HEK293 (cell line): Measurements from ENCODE around the gene FUCA1.

Experiments
- CTCF ChIP-seq: fragments of 450-650 bp; formaldehyde crosslinking; IDR thresholded peaks from 2 replicates; pipeline ENCODE4 v1.5.1; 2016; ENCODE audit warnings: missing biosample characterization, missing genetic modification characterization
- YY1 ChIP-seq: fragments of 450-650 bp; formaldehyde crosslinking; IDR thresholded peaks from 2 replicates; pipeline ENCODE4 v1.5.1; 2018; ENCODE audit warnings: missing biosample characterization, missing genetic modification characterization
- ZBTB48 ChIP-seq: fragments of 450-650 bp; formaldehyde crosslinking; IDR thresholded peaks from 2 replicates; pipeline ENCODE4 v1.5.1; 2016; ENCODE audit warnings: missing biosample characterization, missing genetic modification characterization
- ZFP3 ChIP-seq: fragments of 450-650 bp; formaldehyde crosslinking; IDR thresholded peaks from 2 replicates; pipeline ENCODE4 v1.5.1; 2016; ENCODE audit warnings: low read depth, missing biosample characterization, missing genetic modification characterization
- ZNF292 ChIP-seq: fragments of 450-650 bp; formaldehyde crosslinking; IDR thresholded peaks from 2 replicates; pipeline ENCODE4 v1.5.1; 2016; ENCODE audit warnings: low read depth, missing biosample characterization, missing genetic modification characterization, borderline replicate concordance
- ZNF394 ChIP-seq: fragments of 450-650 bp; formaldehyde crosslinking; IDR thresholded peaks from 2 replicates; pipeline ENCODE4 v1.5.1; 2016; ENCODE audit warnings: missing biosample characterization, missing genetic modification characterization, mild to moderate bottlenecking, moderate library complexity, borderline replicate concordance
- ZNF48 ChIP-seq: fragments of 450-650 bp; formaldehyde crosslinking; IDR thresholded peaks from 2 replicates; pipeline ENCODE4 v1.5.1; 2016; ENCODE audit warnings: missing biosample characterization, missing genetic modification characterization
- ZNF639 ChIP-seq: fragments of 450-650 bp; formaldehyde crosslinking; IDR thresholded peaks from 2 replicates; pipeline ENCODE4 v1.5.1; 2016; ENCODE audit warnings: missing biosample characterization, missing genetic modification characterization
- ZNF777 ChIP-seq: fragments of 450-650 bp; formaldehyde crosslinking; IDR thresholded peaks from 2 replicates; pipeline ENCODE4 v1.5.1; 2017; ENCODE audit warnings: missing biosample characterization, missing genetic modification characterization, borderline replicate concordance
- ZNF830 ChIP-seq: fragments of 450-650 bp; IDR thresholded peaks from 2 replicates; pipeline ENCODE4 v1.5.0; 2018; ENCODE audit warnings: missing biosample characterization, missing genetic modification characterization, low read depth, mild to moderate bottlenecking, moderate library complexity

GRCh38 chr1:23862640-23863039 lies 5.5 kb downstream of the FUCA1 start:
- no peak for TF ChIP-seq ZNF830
- no peak for TF ChIP-seq ZNF777
- TF ChIP-seq ZNF292 (tag by site-specific recombination): no peak
- no peak for TF ChIP-seq CTCF (tag by site-specific recombination)
- no peak for TF ChIP-seq ZNF48
- no peak for TF ChIP-seq ZBTB48 (tag by site-specific recombination)
- TF ChIP-seq YY1 (tag by site-specific recombination): no peak
- TF ChIP-seq ZNF639 (tag by site-specific recombination): no peak
- TF ChIP-seq ZNF394: no peak
- no peak for TF ChIP-seq ZFP3 (tag by site-specific recombination)
